Small intestine (tissue), 7 donors: ENCODE results near the gene CRCP. TPM values are rescaled to one million over a fixed set of nuclear protein-coding genes. Genes with fewer than 3 reads are reported as not detected.
"Not testable (repeated sequence)": the region's sequence is repeated elsewhere in the genome, so short reads cannot be mapped to it uniquely, and the experiment has no call there.

Experiments used
- DNase-seq, 2 donors: peaks; one replicate each; pipeline versions ENCODE4 v3.0.0 to v3.0.0-alpha.2; 2013
- FAIRE-seq: peaks from 2 replicates; lab custom pipeline; 2012; peaks lifted over from hg19 to GRCh38; lab: Jason Lieb, UNC
- H3K27ac ChIP-seq, 3 donors: one replicate each; pipeline ENCODE4 v1.5.1; 2013; ENCODE audit warnings: low read length in 2 of 3, mild to moderate bottlenecking in 2 of 3, control low read depth in 1 of 3, inconsistent platforms in 1 of 3, low read depth in 1 of 3, moderate library complexity in 1 of 3
- H3K27me3 ChIP-seq, 3 donors: one replicate each; pipeline ENCODE4 v1.6.1; 2013; ENCODE audit warnings: low read length in 3 of 3, inconsistent platforms in 1 of 3; ENCODE audit not compliant: control insufficient read depth in 3 of 3, insufficient read depth in 3 of 3
- H3K36me3 ChIP-seq, 3 donors: one replicate each; pipeline ENCODE4 v1.6.1; 2013; ENCODE audit warnings: low read length in 3 of 3, inconsistent platforms in 1 of 3, low read depth in 1 of 3, mild to moderate bottlenecking in 1 of 3, moderate library complexity in 1 of 3; ENCODE audit not compliant: control insufficient read depth in 3 of 3, insufficient read depth in 2 of 3
- H3K4me1 ChIP-seq, 3 donors: one replicate each; pipeline ENCODE4 v1.6.1; 2013; ENCODE audit warnings: low read length in 2 of 3, inconsistent platforms in 1 of 3, low read depth in 1 of 3, mild to moderate bottlenecking in 1 of 3, moderate library complexity in 1 of 3; ENCODE audit not compliant: control insufficient read depth in 3 of 3, insufficient read depth in 2 of 3
- H3K4me3 ChIP-seq, 3 donors: one replicate each; pipeline ENCODE4 v1.5.1; 2013; ENCODE audit warnings: low read length in 3 of 3, control low read depth in 1 of 3, inconsistent platforms in 1 of 3, low read depth in 1 of 3, mild to moderate bottlenecking in 1 of 3, moderate library complexity in 1 of 3
- H3K9me3 ChIP-seq, 2 donors: one replicate each; pipeline ENCODE4 v1.6.1; 2013; ENCODE audit warnings: low read depth in 1 of 2, low read length in 1 of 2; ENCODE audit not compliant: control insufficient read depth in 2 of 2, insufficient read depth in 1 of 2
- WGBS, 3 donors: extraction: QIAGEN DNeasy Blood & Tissue Kit; methylation state at CpG; one replicate each; pipeline ENCODE4 v1.1.7; 2013; 5-methylcytosine and 5-hydroxymethylcytosine counted together
- polyA plus RNA-seq, 4 donors: library from polyadenylated mRNA; stranded (reverse) in 3 of 4; unstranded in 1 of 4; fragments of 200-250 nt in 3 of 4; fragments of 120-200 nt in 1 of 4; gene quantifications; one replicate each; pipeline versions ENCODE4 v1.2.1 to v1.2.3, GENCODE V29; 2013
- donor health status: healthy with polysubstance abuse.
- donor health status: control.
- donor health status: control.
- donor health status: Bipolar disorder and iron deficiency.
- donor health status: healthy.

The CRCP gene
- polyA plus RNA-seq, 4 donors: 14.5 to 33.6 (median 22.2) TPM

DNA sequence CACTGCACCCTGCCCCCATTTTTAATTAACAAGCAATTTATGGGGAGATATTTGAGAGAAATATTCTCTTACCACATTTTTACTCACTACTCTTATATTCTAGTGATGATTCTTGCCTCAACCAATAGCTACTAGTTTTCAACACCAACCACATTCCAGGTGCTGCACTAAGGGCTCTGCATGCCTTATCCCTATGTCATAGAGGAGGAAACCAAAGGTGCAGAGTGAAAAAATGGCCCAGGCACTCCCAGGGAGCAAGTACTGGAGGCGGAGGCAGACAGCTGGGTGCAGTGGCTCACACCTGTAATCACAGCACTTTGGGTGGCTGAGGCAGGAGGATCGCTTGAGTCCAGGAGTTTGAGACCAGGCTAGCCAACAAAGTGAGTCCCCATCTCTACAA is 55.0 kb downstream of the CRCP start:
- Histone ChIP-seq H3K4me1 (no peaks in the 10 kb centered on the region), H3K4me3 (no peak overlapping the region), H3K27ac (no peak overlapping the region), H3K36me3 (no peaks in the 10 kb centered on the region), H3K9me3 (no peaks in the 10 kb centered on the region), H3K27me3 (no peaks in the 10 kb centered on the region)
- WGBS, 3 donors: 90 to 97% (median 95%) methylated on average over 2 of the region's 2 CpGs
- no peak for DNase-seq
- no peak for FAIRE-seq

DNA sequence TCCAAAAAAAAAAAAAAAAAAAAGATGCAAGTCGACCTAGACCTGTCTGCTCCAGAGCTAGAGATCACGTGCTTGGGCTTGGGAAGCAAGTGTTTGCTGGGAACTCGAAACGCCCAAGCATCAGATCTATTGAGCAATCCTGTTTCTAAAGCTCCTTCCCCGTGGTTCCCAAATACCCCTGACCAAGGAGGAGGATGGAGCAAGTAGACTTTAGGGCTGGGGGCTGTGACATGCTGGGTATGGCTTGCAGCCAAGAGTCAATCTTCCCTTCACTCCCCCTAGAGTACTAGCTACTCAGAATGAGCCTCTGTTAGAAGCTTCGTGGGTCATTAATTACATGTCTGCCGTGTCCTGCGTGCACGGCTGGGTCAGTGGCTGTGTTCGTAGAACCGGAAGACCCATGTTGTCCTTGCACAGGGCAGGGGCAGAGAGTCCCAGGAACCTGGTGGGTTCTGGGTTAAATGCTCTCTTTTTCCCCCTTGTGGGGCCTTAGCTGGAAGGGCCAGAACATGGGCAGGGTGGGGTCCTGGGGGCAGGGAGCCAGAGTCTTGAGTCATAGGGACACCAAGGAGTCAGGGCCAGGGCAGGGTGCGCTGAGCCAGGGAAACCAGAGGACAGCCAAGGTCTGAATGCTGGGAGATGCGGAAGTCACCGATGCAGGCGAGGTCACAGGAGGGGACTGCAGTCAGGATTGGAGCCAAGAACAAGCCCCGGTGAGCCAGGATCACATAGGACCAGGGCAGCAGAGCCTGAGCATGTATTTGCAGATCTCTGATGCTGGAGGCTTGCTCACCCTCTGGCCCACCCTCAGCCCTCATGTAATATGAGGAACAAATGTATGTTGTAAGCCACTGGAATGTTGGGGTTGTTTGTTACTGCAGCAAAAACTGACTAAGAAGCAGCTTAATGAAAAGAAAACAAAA is 55.9 kb downstream of the CRCP start:
- H3K4me3 ChIP-seq: no peak overlapping the region
- no peaks in the 10 kb centered on the region for H3K36me3 ChIP-seq
- H3K9me3 ChIP-seq: no peaks in the 10 kb centered on the region
- no peaks in the 10 kb centered on the region for H3K4me1 ChIP-seq
- WGBS, 3 donors: 54 to 68% (median 66%) methylated on average over 16 of the region's 16 CpGs
- H3K27me3 ChIP-seq: no peaks in the 10 kb centered on the region
- peak overlapping the region in 1 of 3 donors; percentile 55 for H3K27ac ChIP-seq
- FAIRE-seq: no peak
- peak in 1 of 2 donors; percentile 4 for DNase-seq

DNA sequence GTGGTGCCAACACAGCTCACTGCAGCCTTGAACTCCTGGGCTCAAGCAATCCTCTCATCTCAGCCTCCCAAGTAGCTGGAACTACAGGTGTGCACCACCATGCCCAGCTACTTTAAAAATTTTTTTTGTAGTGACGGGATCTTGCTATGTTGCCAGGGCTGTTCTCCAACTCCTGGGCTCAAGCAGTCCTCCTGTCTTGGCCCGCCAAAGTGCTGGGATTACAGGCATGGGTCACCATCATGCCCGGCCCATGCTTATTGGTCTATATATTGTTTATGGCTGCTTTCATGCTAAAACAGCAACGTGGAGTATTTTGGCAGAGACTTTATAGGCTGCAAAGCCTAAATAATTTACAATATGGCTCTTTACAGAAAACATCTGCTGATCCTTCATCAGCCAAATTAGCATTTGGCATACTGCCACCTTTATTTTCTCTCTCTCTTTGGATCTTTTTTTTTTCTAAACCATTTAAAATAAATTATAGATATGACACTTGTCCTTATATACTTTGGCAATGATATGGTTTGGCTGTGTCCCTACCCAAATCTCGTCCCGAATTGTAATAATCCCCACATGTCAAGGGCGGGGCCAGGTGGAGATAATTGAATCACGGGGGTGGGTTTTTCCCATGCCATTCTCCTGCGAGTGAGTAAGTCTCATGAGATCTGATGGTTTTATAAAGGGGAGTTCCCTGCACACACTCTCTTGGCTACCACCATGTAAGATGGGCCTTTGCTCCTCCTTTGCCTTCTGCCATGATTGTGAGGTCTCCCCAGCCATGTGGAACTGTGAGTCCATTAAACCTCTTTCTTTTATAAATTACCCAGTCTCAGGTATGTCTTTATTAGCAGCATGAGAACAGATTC is 58.1 kb downstream of the CRCP start:
- not testable (repeated sequence) for H3K36me3 ChIP-seq, H3K4me3 ChIP-seq, FAIRE-seq, H3K27ac ChIP-seq, DNase-seq, H3K9me3 ChIP-seq, H3K4me1 ChIP-seq, H3K27me3 ChIP-seq
- 58 to 67% (median 62%) methylated on average over 9 of the region's 9 CpGs for WGBS, 3 donors

DNA sequence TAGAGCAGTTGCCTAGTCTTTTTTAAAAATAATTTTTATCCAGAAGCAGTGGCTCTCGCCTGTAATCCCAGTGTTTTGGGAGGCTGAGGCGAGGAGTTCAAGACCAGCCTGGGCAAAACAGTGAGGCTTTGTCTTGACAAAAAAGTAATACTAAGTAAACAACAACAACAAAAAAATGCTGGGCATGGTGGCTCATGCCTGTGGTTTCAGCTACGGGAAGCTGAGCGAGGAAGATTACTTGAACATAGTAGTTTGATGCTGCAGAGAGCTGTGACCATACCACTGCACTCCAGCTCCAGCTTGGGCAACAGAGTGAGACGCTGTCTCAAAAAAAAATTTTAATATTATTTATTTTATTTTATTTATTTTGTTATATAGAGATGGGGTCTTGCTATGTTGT is 59.2 kb downstream of the CRCP start:
- Histone ChIP-seq H3K4me1 (no peaks in the 10 kb centered on the region), H3K9me3 (peaks cover 0 to 6% of the 10 kb centered on the region in 2 donors), H3K27me3 (no peaks in the 10 kb centered on the region), H3K27ac (no peak overlapping the region), H3K4me3 (no peak overlapping the region), H3K36me3 (no peaks in the 10 kb centered on the region)
- FAIRE-seq: no peak
- WGBS, 3 donors: 89 to 97% (median 90%) methylated on average over 5 of the region's 5 CpGs
- DNase-seq: no peak

DNA sequence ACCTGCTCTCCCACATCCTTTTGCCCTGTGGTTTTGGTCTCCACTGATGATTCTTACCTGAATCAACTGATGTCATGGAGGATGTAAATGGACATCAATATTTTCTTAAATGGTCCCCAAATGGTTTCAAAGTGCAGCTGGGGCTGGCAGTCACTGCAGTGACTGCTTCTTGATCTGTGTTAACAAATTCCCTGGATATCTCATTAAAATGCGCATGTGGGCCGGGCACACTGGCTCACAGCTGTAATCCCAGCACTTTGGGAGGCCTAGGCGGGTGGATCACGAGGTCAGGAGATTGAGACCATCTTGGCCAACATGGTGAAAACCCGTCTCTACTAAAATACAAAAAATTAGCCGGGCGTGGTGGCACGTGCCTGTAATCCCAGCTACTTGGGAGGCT is 60.4 kb downstream of the CRCP start:
- H3K27ac ChIP-seq, H3K4me3 ChIP-seq, DNase-seq, H3K36me3 ChIP-seq, H3K27me3 ChIP-seq, H3K9me3 ChIP-seq, H3K4me1 ChIP-seq, FAIRE-seq: not testable (repeated sequence)
- 84 to 90% (median 87%) methylated on average over 8 of the region's 8 CpGs for WGBS, 3 donors

DNA sequence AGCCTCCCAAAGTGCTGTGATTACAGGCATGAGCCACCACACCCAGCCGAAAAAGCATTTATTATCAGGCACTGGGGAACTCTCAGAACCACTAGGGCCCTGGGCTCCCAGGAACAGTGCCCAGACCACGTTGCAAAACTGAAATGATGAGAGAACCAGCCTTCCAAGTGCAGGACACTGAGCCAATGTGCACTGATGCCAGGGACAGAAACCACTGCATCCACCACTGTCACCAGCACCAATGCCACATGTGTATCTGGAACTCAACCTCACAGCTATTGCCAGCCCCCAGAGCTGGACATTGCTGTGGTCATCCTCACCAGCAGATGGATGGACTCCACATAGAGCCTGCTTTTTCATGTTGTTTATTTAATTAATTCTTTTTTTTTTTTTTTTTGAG is 62.3 kb downstream of the CRCP start:
- Histone ChIP-seq H3K27me3 (no peaks in the 10 kb centered on the region), H3K9me3 (peaks cover 0 to 6% of the 10 kb centered on the region in 2 donors), H3K36me3 (no peaks in the 10 kb centered on the region), H3K27ac (no peak overlapping the region), H3K4me3 (no peak overlapping the region), H3K4me1 (no peaks in the 10 kb centered on the region)
- FAIRE-seq (no peak), DNase-seq (no peak)
- WGBS, 3 donors: 59 to 62% (median 61%) methylated on average over 2 of the region's 2 CpGs

DNA sequence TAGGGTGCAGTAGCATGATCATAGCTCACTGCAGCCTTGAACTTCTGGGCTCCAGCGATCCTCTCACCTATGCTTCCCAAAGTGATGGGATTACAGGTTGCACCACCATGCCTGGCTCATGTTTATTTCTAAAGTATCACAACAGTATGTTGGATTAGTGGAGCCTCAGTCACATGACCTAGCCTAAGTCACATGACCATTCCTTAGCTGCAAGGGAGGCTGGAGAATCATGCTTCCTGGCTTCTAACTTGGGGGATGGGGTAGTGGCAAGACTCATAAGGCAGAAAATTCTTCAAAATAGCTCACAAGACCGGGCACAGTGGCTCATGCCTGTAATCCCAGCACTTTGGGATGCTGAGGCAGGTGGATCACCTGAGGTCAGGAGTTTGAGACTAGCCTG is 63.6 kb downstream of the CRCP start:
- WGBS, 3 donors: 85 to 94% (median 93%) methylated on average over 2 of the region's 2 CpGs
- no peak overlapping the region for H3K27ac ChIP-seq
- no peaks in the 10 kb centered on the region for H3K27me3 ChIP-seq
- FAIRE-seq (no peak), DNase-seq (no peak)
- H3K9me3 ChIP-seq: peaks cover 0 to 6% of the 10 kb centered on the region in 2 donors
- H3K4me3 ChIP-seq: no peak overlapping the region
- no peaks in the 10 kb centered on the region for H3K36me3 ChIP-seq
- H3K4me1 ChIP-seq: no peaks in the 10 kb centered on the region

DNA sequence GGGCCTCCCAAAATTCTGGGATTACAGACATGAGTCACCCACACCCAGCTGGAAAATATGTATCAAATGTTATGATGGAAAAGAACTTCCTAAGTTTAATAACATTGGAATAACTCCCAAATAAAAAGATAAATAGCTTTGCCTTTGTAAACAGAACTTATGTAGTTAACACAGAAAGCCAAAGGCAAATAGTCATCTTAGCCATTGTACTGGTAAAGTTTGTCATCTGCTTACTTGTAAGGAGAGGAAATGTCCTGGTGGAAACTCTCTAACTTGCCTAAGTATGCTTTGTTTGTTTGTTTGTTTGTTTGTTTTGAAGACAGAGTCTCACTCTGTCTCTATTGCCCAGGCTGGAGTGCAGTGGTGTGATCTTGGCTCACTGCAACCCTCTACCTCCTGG is 66.7 kb downstream of the CRCP start:
- no peaks in the 10 kb centered on the region for H3K4me1 ChIP-seq
- DNase-seq (no peak), FAIRE-seq (no peak)
- no peaks in the 10 kb centered on the region for H3K27me3 ChIP-seq
- H3K36me3 ChIP-seq: no peaks in the 10 kb centered on the region
- peaks cover 0 to 12% of the 10 kb centered on the region in 2 donors for H3K9me3 ChIP-seq
- no peak overlapping the region for H3K4me3 ChIP-seq
- H3K27ac ChIP-seq: no peak overlapping the region
